CD8-positive, alpha-beta memory T cell (primary cell): Measurements from ENCODE around the gene ALLC. TPM values are rescaled to one million over a fixed set of nuclear protein-coding genes. Genes with fewer than 3 reads are reported as not detected.

ENCODE experiments used
- CTCF ChIA-PET: fragments of 350-600 bp; sonication (Branson Sonifier 250); formaldehyde crosslinking; loops from one replicate; lab custom pipeline; 2021; ENCODE audit warnings: antibody characterized with exemption; lab: Charles Lee
- POLR2A ChIA-PET: fragments of 350-600 bp; sonication (Branson Sonifier 250); formaldehyde crosslinking; loops from one replicate; lab custom pipeline; 2021; ENCODE audit warnings: antibody characterized with exemption; lab: Charles Lee
- DNase-seq, 5 donors: peaks; one replicate each; pipeline versions ENCODE4 v3.0.0 to v3.0.0-alpha.2; 2020 to 2022; ENCODE audit warnings: mixed read lengths in 1 of 5
- H3K27ac ChIP-seq: one replicate; pipeline ENCODE4 v1.7.0; 2013; ENCODE audit warnings: low read depth, mild to moderate bottlenecking, low read length, moderate library complexity
- H3K27me3 ChIP-seq: 2 replicates; pipeline ENCODE4 v1.7.0; 2013; ENCODE audit warnings: low read length, mild to moderate bottlenecking; ENCODE audit not compliant: insufficient read depth, poor library complexity, severe bottlenecking
- H3K36me3 ChIP-seq: 2 replicates; pipeline ENCODE4 v1.7.0; 2013; ENCODE audit warnings: mild to moderate bottlenecking, low read length, moderate library complexity; ENCODE audit not compliant: insufficient read depth
- H3K4me1 ChIP-seq: 2 replicates; pipeline ENCODE4 v1.7.0; 2013; ENCODE audit warnings: mild to moderate bottlenecking, low read length, moderate library complexity; ENCODE audit not compliant: insufficient read depth
- H3K4me3 ChIP-seq: 2 replicates; pipeline ENCODE4 v1.7.0; 2013; ENCODE audit warnings: mild to moderate bottlenecking, low read length
- H3K9me3 ChIP-seq: 2 replicates; pipeline ENCODE4 v1.7.0; 2013; ENCODE audit warnings: mild to moderate bottlenecking, low read length
- H3K27ac Mint-ChIP-seq, 8 donors: one replicate each; pipeline ENCODE4 v1.8.0; 2020 to 2021; ENCODE audit warnings: mixed read lengths in 8 of 8, mild to moderate bottlenecking in 6 of 8, inconsistent platforms in 3 of 8, moderate library complexity in 3 of 8
- H3K27me3 Mint-ChIP-seq, 2 donors: one replicate each; pipeline ENCODE4 v1.8.0; 2020 to 2021; ENCODE audit warnings: mixed read lengths in 2 of 2, mild to moderate bottlenecking in 1 of 2, moderate library complexity in 1 of 2
- H3K36me3 Mint-ChIP-seq, 3 donors: one replicate each; pipeline ENCODE4 v1.8.0; 2020 to 2021; ENCODE audit warnings: mixed read lengths in 3 of 3, inconsistent platforms in 1 of 3, mild to moderate bottlenecking in 1 of 3
- H3K4me1 Mint-ChIP-seq, 3 donors: one replicate each; pipeline ENCODE4 v1.8.0; 2020 to 2021; ENCODE audit warnings: mixed read lengths in 3 of 3, inconsistent platforms in 1 of 3, mild to moderate bottlenecking in 1 of 3
- H3K4me3 Mint-ChIP-seq, 7 donors: one replicate each; pipeline ENCODE4 v1.8.0; 2020 to 2021; ENCODE audit warnings: mixed read lengths in 7 of 7, mild to moderate bottlenecking in 6 of 7, moderate library complexity in 4 of 7, inconsistent platforms in 2 of 7
- H3K9me3 Mint-ChIP-seq, 5 donors: one replicate each; pipeline ENCODE4 v1.8.0; 2020 to 2022; ENCODE audit warnings: mixed read lengths in 5 of 5, mild to moderate bottlenecking in 3 of 5, moderate library complexity in 2 of 5, inconsistent platforms in 1 of 5
- polyA plus RNA-seq: library from polyadenylated mRNA; unstranded; fragments of 300-500 nt; fragmentation: Illumina TruSeq; gene quantifications from one replicate; pipeline ENCODE4 v1.2.3, GENCODE V29; 2021
- total RNA-seq, 2 experiments: library from RNA; stranded (reverse); gene quantifications; one replicate each; pipeline ENCODE4 v1.2.3, GENCODE V29; 2021

ALLC gene
- total and polyA plus RNA-seq, 3 experiments from 2014 or later, result not detected

GRCh38 chr2:3628241-3628679, 29.7 kb upstream of the ALLC start:
- H3K36me3 Mint-ChIP-seq, result no peaks in the 10 kb centered on the region
- peaks cover 0 to 2% (median 0%) of the 10 kb centered on the region in 5 donors for H3K9me3 Mint-ChIP-seq
- H3K4me3 ChIP-seq, result no peak overlapping the region
- H3K4me1 ChIP-seq, result no peaks in the 10 kb centered on the region
- POLR2A ChIA-PET, result no interaction called here
- H3K4me3 Mint-ChIP-seq, result no peak overlapping the region
- no peaks in the 10 kb centered on the region for H3K9me3 ChIP-seq
- no peak overlapping the region for H3K27ac ChIP-seq
- no peaks in the 10 kb centered on the region for H3K36me3 ChIP-seq
- no peaks in the 10 kb centered on the region for H3K27me3 ChIP-seq
- CTCF ChIA-PET, result no interaction called here
- H3K27me3 Mint-ChIP-seq, result peaks cover 3 to 5% of the 10 kb centered on the region in 2 donors
- no peaks in the 10 kb centered on the region for H3K4me1 Mint-ChIP-seq
- DNase-seq, result no peak
- H3K27ac Mint-ChIP-seq, result no peak overlapping the region

GRCh38 chr2:3628800-3629199, 29.2 kb upstream of the ALLC start:
- ChIA-PET CTCF (interaction anchor here (1.2 kb wide), 1 partner anchor 9 kb away, joined by 3 read pairs; no protein-coding TSS in a partner anchor), POLR2A (no interaction called here)

GRCh38 chr2:3630631-3631030, 27.4 kb upstream of the ALLC start:
- H3K9me3 ChIP-seq, result no peaks in the 10 kb centered on the region
- POLR2A ChIA-PET, result no interaction called here
- no peaks in the 10 kb centered on the region for H3K27me3 ChIP-seq
- H3K36me3 Mint-ChIP-seq, result no peaks in the 10 kb centered on the region
- H3K4me3 ChIP-seq, result no peak overlapping the region
- no peak overlapping the region for H3K4me3 Mint-ChIP-seq
- no peak overlapping the region for H3K27ac Mint-ChIP-seq
- CTCF ChIA-PET, result no interaction called here
- DNase-seq, result no peak
- no peaks in the 10 kb centered on the region for H3K4me1 ChIP-seq
- H3K9me3 Mint-ChIP-seq, result no peaks in the 10 kb centered on the region
- H3K36me3 ChIP-seq, result no peaks in the 10 kb centered on the region
- no peaks in the 10 kb centered on the region for H3K4me1 Mint-ChIP-seq
- no peak overlapping the region for H3K27ac ChIP-seq
- peaks cover 2 to 5% of the 10 kb centered on the region in 2 donors for H3K27me3 Mint-ChIP-seq

More at GRCh38 chr2:3628800-3629199, 29.2 kb upstream of the ALLC start:
- Histone ChIP-seq H3K4me3 (no peak overlapping the region), H3K27ac (no peak overlapping the region), H3K36me3 (no peaks in the 10 kb centered on the region), H3K4me1 (no peaks in the 10 kb centered on the region), H3K27me3 (no peaks in the 10 kb centered on the region), H3K9me3 (no peaks in the 10 kb centered on the region)
- Mint-ChIP-seq H3K4me3 (no peak overlapping the region), H3K9me3 (no peaks in the 10 kb centered on the region), H3K4me1 (no peaks in the 10 kb centered on the region), H3K27ac (no peak overlapping the region), H3K36me3 (no peaks in the 10 kb centered on the region), H3K27me3 (peaks cover 2 to 5% of the 10 kb centered on the region in 2 donors)
- DNase-seq, result no peak

GRCh38 chr2:3631161-3631850, 26.7 kb upstream of the ALLC start:
- H3K36me3 ChIP-seq, result no peaks in the 10 kb centered on the region
- CTCF ChIA-PET, result no interaction called here
- no peak overlapping the region for H3K4me3 ChIP-seq
- Mint-ChIP-seq H3K27me3 (peaks cover 2 to 5% of the 10 kb centered on the region in 2 donors), H3K36me3 (no peaks in the 10 kb centered on the region), H3K4me1 (no peaks in the 10 kb centered on the region), H3K9me3 (no peaks in the 10 kb centered on the region), H3K4me3 (no peak overlapping the region), H3K27ac (no peak overlapping the region)
- POLR2A ChIA-PET, result no interaction called here
- H3K9me3 ChIP-seq, result no peaks in the 10 kb centered on the region
- DNase-seq, result no peak
- H3K27ac ChIP-seq, result no peak overlapping the region
- no peaks in the 10 kb centered on the region for H3K4me1 ChIP-seq
- no peaks in the 10 kb centered on the region for H3K27me3 ChIP-seq

GRCh38 chr2:3631851-3632659, 25.9 kb upstream of the ALLC start:
- Histone ChIP-seq H3K4me3 (no peak overlapping the region), H3K27ac (no peak overlapping the region), H3K36me3 (no peaks in the 10 kb centered on the region), H3K27me3 (no peaks in the 10 kb centered on the region), H3K4me1 (no peaks in the 10 kb centered on the region), H3K9me3 (no peaks in the 10 kb centered on the region)
- Mint-ChIP-seq H3K9me3 (peaks cover 0 to 2% (median 0%) of the 10 kb centered on the region in 5 donors), H3K4me3 (no peak overlapping the region), H3K36me3 (no peaks in the 10 kb centered on the region), H3K4me1 (no peaks in the 10 kb centered on the region), H3K27ac (peak overlapping the region in 1 of 8 donors; percentile 63), H3K27me3 (peaks cover under 1 to 7% of the 10 kb centered on the region in 2 donors)
- POLR2A ChIA-PET, result no interaction called here
- CTCF ChIA-PET, result no interaction called here
- DNase-seq, result no peak

GRCh38 chr2:3633089-3633981, 24.7 kb upstream of the ALLC start:
- POLR2A ChIA-PET, result no interaction called here
- H3K4me1 Mint-ChIP-seq, result no peaks in the 10 kb centered on the region
- Histone ChIP-seq H3K27me3 (no peaks in the 10 kb centered on the region), H3K4me3 (no peak overlapping the region), H3K36me3 (no peaks in the 10 kb centered on the region), H3K27ac (no peak overlapping the region), H3K4me1 (no peaks in the 10 kb centered on the region), H3K9me3 (no peaks in the 10 kb centered on the region)
- no peaks in the 10 kb centered on the region for H3K36me3 Mint-ChIP-seq
- no peak overlapping the region for H3K27ac Mint-ChIP-seq
- H3K27me3 Mint-ChIP-seq, result peaks cover 3 to 4% of the 10 kb centered on the region in 2 donors
- no peak overlapping the region for H3K4me3 Mint-ChIP-seq
- H3K9me3 Mint-ChIP-seq, result peaks cover 0 to 2% (median 0%) of the 10 kb centered on the region in 5 donors
- peak in 1 of 5 donors; percentile 21 for DNase-seq
- CTCF ChIA-PET, result interaction anchor here (1.4 kb wide), 1 partner anchor 209 kb away, joined by 3 read pairs; no protein-coding TSS in a partner anchor

GRCh38 chr2:3633982-3634595, 23.9 kb upstream of the ALLC start:
- Histone ChIP-seq H3K27ac (no peak overlapping the region), H3K36me3 (no peaks in the 10 kb centered on the region), H3K4me3 (no peak overlapping the region), H3K4me1 (no peaks in the 10 kb centered on the region), H3K27me3 (no peaks in the 10 kb centered on the region), H3K9me3 (no peaks in the 10 kb centered on the region)
- Mint-ChIP-seq H3K27me3 (peaks cover 3 to 4% of the 10 kb centered on the region in 2 donors), H3K4me1 (no peaks in the 10 kb centered on the region), H3K9me3 (peaks cover 0 to 2% (median 0%) of the 10 kb centered on the region in 5 donors), H3K27ac (no peak overlapping the region), H3K36me3 (no peaks in the 10 kb centered on the region), H3K4me3 (no peak overlapping the region)
- POLR2A ChIA-PET, result no interaction called here
- no peak for DNase-seq
- CTCF ChIA-PET, result interaction anchor here (1.4 kb wide), 1 partner anchor 210 kb away, joined by 3 read pairs; no protein-coding TSS in a partner anchor
